ENCODE measurements around the gene IL17RD. TPM values are rescaled to one million over a fixed set of nuclear protein-coding genes. Genes with fewer than 3 reads are reported as not detected.

Gene IL17RD
- total RNA-seq, 2 donors from 2014 or later: 47.1 to 71.3 TPM

DNA sequence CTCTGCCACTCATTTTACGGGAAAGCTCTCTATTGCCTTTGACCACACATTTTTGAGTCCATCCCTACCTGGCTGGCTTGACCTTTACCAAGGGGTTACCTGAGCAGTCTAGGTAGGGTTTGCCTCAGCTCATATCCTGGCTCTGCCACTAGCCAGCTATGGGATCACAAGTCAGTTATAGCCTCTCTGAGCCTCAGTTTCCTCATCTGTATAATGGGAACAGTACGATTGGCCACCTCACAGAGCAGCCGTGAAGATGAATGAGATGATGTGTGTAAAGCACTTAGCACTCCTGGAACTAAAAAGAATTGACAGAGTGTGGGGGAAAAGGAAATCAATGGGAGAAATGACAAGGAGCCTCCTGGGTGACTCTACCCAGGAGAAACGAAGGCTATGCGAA is 76.7 kb downstream of the IL17RD start:
- H3K27ac Mint-ChIP-seq: no peak overlapping the region
- no peak overlapping the region for H3K9ac ChIP-seq (ENCODE audit: extremely low read depth, low read length, poor library complexity, severe bottlenecking)
- WGBS, 2 experiments (ENCODE audit: insufficient coverage in 1 of 2, insufficient read length in 1 of 2): 92 to 94% methylated on average over 5 of the region's 5 CpGs
- H3K4me3 Mint-ChIP-seq: no peak overlapping the region
- H3K27ac ChIP-seq (ENCODE audit: low read depth, low read length): no peak overlapping the region
- H3K36me3 Mint-ChIP-seq (ENCODE audit: low read depth): peaks cover 15% of the 10 kb centered on the region
- H3K36me3 ChIP-seq (ENCODE audit: control insufficient read depth, insufficient read depth, low read length): no peaks in the 10 kb centered on the region
- no peaks in the 10 kb centered on the region for H3K9me3 ChIP-seq (ENCODE audit: control insufficient read depth, low read length)
- peaks cover 6% of the 10 kb centered on the region for H3K4me1 ChIP-seq (ENCODE audit: control insufficient read depth, insufficient read depth, low read length)
- no peak overlapping the region for H3K4me3 ChIP-seq (ENCODE audit: low read length)
- H3K27me3 Mint-ChIP-seq (ENCODE audit: insufficient read depth): no peaks in the 10 kb centered on the region
- H3K9me3 Mint-ChIP-seq: no peaks in the 10 kb centered on the region
- no peak for DNase-seq
- peaks cover 14% of the 10 kb centered on the region for H3K4me1 Mint-ChIP-seq
- no peaks in the 10 kb centered on the region for H3K27me3 ChIP-seq (ENCODE audit: control insufficient read depth, insufficient read depth, low read length, poor library complexity, severe bottlenecking)
- TF ChIP-seq, protein P1, sequence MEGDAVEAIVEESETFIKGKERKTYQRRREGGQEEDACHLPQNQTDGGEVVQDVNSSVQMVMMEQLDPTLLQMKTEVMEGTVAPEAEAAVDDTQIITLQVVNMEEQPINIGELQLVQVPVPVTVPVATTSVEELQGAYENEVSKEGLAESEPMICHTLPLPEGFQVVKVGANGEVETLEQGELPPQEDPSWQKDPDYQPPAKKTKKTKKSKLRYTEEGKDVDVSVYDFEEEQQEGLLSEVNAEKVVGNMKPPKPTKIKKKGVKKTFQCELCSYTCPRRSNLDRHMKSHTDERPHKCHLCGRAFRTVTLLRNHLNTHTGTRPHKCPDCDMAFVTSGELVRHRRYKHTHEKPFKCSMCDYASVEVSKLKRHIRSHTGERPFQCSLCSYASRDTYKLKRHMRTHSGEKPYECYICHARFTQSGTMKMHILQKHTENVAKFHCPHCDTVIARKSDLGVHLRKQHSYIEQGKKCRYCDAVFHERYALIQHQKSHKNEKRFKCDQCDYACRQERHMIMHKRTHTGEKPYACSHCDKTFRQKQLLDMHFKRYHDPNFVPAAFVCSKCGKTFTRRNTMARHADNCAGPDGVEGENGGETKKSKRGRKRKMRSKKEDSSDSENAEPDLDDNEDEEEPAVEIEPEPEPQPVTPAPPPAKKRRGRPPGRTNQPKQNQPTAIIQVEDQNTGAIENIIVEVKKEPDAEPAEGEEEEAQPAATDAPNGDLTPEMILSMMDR (conservative IDR thresholded peaks at IDR 0.05): no peak

DNA sequence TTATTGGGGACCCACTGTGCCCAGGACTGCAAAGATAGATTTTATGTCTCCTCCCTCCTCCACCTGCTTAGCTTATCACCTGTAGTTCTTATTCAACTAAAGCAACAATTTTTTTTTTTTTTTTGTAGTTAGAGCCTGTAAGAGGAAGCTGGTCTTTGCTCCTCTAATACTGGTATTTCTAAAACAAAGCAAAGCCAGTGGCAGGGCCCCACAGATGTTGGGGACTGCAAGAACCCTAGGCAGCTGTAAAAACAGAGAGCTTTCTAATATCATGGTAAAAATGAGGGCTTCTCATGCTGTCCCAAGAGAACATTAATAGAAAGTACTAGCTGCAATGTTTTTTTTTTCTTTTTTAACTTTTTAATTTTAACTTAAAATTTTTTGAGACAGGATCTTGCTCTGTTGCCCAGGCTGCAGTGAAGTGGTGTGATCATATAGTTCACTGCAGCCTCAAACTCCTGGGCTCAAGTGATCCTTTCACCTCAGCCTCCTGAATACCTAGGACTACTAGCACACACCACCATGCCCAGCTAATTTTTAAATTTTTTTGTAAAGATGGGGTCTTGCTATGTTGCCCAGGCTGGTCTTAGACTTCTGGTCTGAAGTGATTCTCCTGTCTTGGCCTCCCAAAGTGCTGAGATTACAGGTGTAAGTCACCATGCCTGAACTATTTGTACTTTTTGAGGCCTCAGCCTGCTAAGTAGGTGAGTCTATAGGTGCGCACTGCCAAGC is 77.6 kb downstream of the IL17RD start:
- H3K27ac Mint-ChIP-seq: no peak overlapping the region
- peaks cover 4% of the 10 kb centered on the region for H3K4me1 ChIP-seq (ENCODE audit: control insufficient read depth, insufficient read depth, low read length)
- 95% methylated on average over 1 of the region's 1 CpG; no CpG with 5 or more reads in 1 of the 2 experiments for WGBS, 2 experiments (ENCODE audit: insufficient coverage in 1 of 2, insufficient read length in 1 of 2)
- H3K27me3 Mint-ChIP-seq (ENCODE audit: insufficient read depth): no peaks in the 10 kb centered on the region
- H3K9me3 Mint-ChIP-seq: no peaks in the 10 kb centered on the region
- no peaks in the 10 kb centered on the region for H3K9me3 ChIP-seq (ENCODE audit: control insufficient read depth, low read length)
- no peak overlapping the region for H3K4me3 Mint-ChIP-seq
- no peak for DNase-seq
- no peaks in the 10 kb centered on the region for H3K27me3 ChIP-seq (ENCODE audit: control insufficient read depth, insufficient read depth, low read length, poor library complexity, severe bottlenecking)
- H3K4me1 Mint-ChIP-seq: peaks cover 11% of the 10 kb centered on the region
- TF ChIP-seq, protein P1 (conservative IDR thresholded peaks at IDR 0.05): no peak
- H3K27ac ChIP-seq (ENCODE audit: low read depth, low read length): no peak overlapping the region
- H3K36me3 Mint-ChIP-seq (ENCODE audit: low read depth): peaks cover 16% of the 10 kb centered on the region
- H3K4me3 ChIP-seq (ENCODE audit: low read length): no peak overlapping the region
- H3K9ac ChIP-seq (ENCODE audit: extremely low read depth, low read length, poor library complexity, severe bottlenecking): no peak overlapping the region
- H3K36me3 ChIP-seq (ENCODE audit: control insufficient read depth, insufficient read depth, low read length): no peaks in the 10 kb centered on the region

DNA sequence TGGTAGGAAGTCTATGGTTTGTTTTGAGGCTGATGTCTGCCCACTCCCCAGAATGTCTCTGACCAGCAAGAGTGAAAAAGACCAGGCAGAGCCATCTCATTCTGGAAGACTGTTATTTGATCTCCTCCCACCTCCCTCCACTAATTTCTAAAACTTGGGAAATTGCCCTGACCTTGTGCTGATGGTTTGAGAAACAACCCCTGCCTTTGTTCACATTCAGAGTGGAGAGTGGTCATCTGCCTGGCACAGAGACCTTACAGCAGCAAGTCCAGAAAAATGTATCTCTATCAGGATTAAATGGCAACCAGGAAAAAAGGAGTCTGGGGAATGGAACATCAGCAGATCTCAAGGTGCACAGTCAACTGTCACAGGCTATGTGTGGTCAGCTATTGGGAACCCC is 79.0 kb downstream of the IL17RD start:
- Mint-ChIP-seq H3K36me3 (ENCODE audit: low read depth) (peaks cover 18% of the 10 kb centered on the region), H3K27ac (peak overlapping the region; percentile 41), H3K9me3 (no peaks in the 10 kb centered on the region), H3K27me3 (ENCODE audit: insufficient read depth) (no peaks in the 10 kb centered on the region), H3K4me3 (no peak overlapping the region), H3K4me1 (peaks cover 7% of the 10 kb centered on the region)
- H3K36me3 ChIP-seq (ENCODE audit: control insufficient read depth, insufficient read depth, low read length): no peaks in the 10 kb centered on the region
- no peak for DNase-seq
- H3K9ac ChIP-seq (ENCODE audit: extremely low read depth, low read length, poor library complexity, severe bottlenecking): no peak overlapping the region
- H3K27me3 ChIP-seq (ENCODE audit: control insufficient read depth, insufficient read depth, low read length, poor library complexity, severe bottlenecking): no peaks in the 10 kb centered on the region
- no peaks in the 10 kb centered on the region for H3K4me1 ChIP-seq (ENCODE audit: control insufficient read depth, insufficient read depth, low read length)
- H3K27ac ChIP-seq (ENCODE audit: low read depth, low read length): no peak overlapping the region
- no peaks in the 10 kb centered on the region for H3K9me3 ChIP-seq (ENCODE audit: control insufficient read depth, low read length)
- TF ChIP-seq, protein P1 (conservative IDR thresholded peaks at IDR 0.05): no peak
- no peak overlapping the region for H3K4me3 ChIP-seq (ENCODE audit: low read length)
